Rectal smooth muscle tissue (tissue), 1 donor: ENCODE measurements around the gene CENPO.

ENCODE experiments used
- H3K27ac ChIP-seq: one replicate; pipeline ENCODE4 v1.7.0; 2013; ENCODE audit warnings: low read depth, low read length, inconsistent platforms
- H3K27me3 ChIP-seq: one replicate; pipeline ENCODE4 v1.7.0; 2013; ENCODE audit warnings: low read length; ENCODE audit not compliant: control insufficient read depth, insufficient read depth
- H3K36me3 ChIP-seq: one replicate; pipeline ENCODE4 v1.7.0; 2013; ENCODE audit warnings: low read length; ENCODE audit not compliant: control insufficient read depth, insufficient read depth
- H3K4me1 ChIP-seq: one replicate; pipeline ENCODE4 v1.7.0; 2013; ENCODE audit warnings: low read length; ENCODE audit not compliant: control insufficient read depth, insufficient read depth
- H3K4me3 ChIP-seq: one replicate; pipeline ENCODE4 v1.7.0; 2013; ENCODE audit warnings: low read length
- H3K9ac ChIP-seq: one replicate; pipeline ENCODE4 v1.7.0; 2013; ENCODE audit warnings: low read length

Gene CENPO

DNA sequence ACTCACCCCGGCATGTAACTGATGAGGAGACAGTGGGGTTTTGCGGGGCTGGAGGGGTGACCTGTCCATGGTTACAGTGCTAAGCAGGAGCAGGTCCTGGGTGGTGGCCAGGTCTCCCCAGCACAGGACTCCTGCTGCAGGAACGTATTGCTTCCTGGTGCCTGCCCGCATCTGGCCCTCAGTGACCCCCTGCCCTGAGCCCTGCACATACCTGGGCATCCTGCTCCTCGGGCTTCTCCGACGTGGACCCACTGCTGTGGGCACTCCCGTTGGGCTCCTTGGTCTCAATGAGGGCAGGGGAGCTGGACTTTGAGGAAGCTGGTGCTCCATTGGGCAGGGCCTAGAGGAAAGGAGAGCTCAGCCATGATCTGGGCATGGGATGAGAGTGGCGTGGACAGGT lies 43.5 kb downstream of the CENPO start:
- H3K4me3 ChIP-seq: no peak overlapping the region
- H3K27me3 ChIP-seq: no peaks in the 10 kb centered on the region
- no peak overlapping the region for H3K27ac ChIP-seq
- H3K9ac ChIP-seq: no peak overlapping the region
- H3K4me1 ChIP-seq: no peaks in the 10 kb centered on the region
- H3K36me3 ChIP-seq: no peaks in the 10 kb centered on the region

DNA sequence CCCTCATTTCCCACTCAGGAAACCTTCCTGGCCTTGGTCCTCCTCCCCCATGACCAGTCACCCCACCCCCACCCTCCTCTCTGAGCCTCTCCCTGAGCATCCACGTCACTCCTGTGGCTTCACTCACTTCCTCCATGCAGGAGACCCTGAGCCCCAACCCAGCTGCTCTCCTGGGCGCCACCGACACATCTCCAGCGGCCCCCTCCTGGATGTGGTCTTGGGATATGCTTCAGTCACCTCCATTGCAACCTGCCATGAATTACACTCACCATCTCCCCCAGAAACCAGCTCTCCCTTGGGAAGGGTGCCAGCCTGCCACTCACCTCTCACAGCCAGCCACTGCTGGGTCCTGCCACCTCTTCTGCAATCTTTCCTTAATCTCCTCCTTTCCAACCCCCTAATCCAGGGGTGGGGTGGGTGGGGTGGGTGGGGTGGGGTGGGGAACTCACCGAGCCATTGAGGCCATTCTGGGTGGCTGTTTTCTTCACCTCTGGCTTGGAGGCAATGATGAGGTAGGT lies 44.8 kb downstream of the CENPO start:
- no peak overlapping the region for H3K4me3 ChIP-seq
- no peaks in the 10 kb centered on the region for H3K27me3 ChIP-seq
- H3K4me1 ChIP-seq: no peaks in the 10 kb centered on the region
- no peak overlapping the region for H3K27ac ChIP-seq
- H3K36me3 ChIP-seq: no peaks in the 10 kb centered on the region
- no peak overlapping the region for H3K9ac ChIP-seq

DNA sequence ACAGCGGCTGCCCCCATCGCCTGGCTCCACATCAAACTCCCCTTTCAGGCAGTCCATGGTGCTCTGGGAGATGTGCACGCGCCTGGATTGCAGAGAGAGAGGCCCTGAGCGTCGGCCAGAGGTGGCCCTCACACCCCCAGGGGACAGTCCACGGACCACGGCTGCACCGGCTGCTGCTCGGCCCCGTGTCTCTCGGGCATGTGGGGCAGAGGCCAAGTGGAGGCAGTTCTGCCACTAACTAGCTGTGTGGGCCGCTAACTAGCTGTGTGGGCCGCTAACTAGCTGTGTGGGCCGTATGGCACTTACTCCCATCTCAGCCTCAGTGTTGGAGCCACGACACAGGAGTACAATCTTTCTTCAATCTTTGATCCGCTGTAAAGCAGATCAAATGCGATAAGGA lies 45.3 kb downstream of the CENPO start:
- Histone ChIP-seq H3K27me3 (no peaks in the 10 kb centered on the region), H3K36me3 (no peaks in the 10 kb centered on the region), H3K9ac (no peak overlapping the region), H3K4me3 (no peak overlapping the region), H3K27ac (no peak overlapping the region), H3K4me1 (no peaks in the 10 kb centered on the region)

DNA sequence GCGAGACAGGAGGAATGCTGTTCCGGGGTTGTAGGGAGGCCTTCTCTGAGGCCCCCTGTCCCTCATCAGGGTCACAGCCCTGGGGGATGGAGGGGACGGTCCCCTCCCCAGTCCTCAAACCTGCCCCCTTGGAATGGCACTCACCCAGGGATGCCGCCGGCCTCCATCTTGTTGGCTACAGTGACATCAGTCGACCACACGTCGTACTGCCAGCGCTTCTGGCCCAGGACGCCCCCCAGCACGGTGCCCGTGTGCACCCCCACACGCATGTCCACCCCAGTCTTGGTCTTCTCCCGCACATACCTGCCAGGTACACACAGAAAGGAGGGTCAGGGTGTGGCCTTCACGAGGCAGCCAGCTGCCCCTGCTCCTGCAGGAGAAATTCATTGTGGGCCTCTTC lies 46.5 kb downstream of the CENPO start:
- no peaks in the 10 kb centered on the region for H3K27me3 ChIP-seq
- H3K4me3 ChIP-seq: no peak overlapping the region
- H3K27ac ChIP-seq: no peak overlapping the region
- no peaks in the 10 kb centered on the region for H3K36me3 ChIP-seq
- H3K9ac ChIP-seq: no peak overlapping the region
- no peaks in the 10 kb centered on the region for H3K4me1 ChIP-seq

DNA sequence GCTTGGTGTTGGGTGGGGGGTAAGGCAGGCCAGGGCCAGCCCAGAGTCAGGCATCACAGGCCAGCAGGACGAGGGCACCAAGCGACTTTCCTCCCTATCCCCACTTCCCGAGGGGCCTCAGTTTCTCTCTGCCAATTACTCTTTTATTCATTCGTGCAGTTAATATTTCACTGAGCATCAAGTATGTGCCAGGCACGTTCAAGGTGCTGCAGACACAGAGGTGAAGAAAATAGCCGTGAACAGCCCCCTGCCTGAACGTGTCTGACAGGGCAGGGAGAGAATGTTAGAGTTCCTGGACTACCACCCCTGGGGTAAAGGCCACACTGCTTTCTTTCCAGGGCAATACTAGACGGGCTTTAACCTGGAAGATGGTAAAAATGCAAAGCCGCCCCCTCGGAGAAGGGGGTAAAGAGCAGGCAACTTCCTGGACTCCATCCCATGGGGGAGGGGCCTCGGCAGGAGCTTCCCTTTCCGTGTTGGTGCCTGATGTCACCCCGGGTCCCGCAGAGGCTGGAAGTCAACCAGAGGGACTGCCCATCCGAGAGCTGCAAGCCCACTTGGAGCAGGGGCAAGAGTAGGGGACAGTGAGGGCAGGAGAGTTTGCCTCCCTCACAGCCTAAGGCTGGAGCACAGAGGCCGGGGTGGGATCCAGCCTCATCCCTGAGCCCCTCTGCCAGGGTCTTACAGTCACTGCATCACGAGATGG lies 47.1 kb downstream of the CENPO start:
- Histone ChIP-seq H3K9ac (no peak overlapping the region), H3K36me3 (no peaks in the 10 kb centered on the region)

DNA sequence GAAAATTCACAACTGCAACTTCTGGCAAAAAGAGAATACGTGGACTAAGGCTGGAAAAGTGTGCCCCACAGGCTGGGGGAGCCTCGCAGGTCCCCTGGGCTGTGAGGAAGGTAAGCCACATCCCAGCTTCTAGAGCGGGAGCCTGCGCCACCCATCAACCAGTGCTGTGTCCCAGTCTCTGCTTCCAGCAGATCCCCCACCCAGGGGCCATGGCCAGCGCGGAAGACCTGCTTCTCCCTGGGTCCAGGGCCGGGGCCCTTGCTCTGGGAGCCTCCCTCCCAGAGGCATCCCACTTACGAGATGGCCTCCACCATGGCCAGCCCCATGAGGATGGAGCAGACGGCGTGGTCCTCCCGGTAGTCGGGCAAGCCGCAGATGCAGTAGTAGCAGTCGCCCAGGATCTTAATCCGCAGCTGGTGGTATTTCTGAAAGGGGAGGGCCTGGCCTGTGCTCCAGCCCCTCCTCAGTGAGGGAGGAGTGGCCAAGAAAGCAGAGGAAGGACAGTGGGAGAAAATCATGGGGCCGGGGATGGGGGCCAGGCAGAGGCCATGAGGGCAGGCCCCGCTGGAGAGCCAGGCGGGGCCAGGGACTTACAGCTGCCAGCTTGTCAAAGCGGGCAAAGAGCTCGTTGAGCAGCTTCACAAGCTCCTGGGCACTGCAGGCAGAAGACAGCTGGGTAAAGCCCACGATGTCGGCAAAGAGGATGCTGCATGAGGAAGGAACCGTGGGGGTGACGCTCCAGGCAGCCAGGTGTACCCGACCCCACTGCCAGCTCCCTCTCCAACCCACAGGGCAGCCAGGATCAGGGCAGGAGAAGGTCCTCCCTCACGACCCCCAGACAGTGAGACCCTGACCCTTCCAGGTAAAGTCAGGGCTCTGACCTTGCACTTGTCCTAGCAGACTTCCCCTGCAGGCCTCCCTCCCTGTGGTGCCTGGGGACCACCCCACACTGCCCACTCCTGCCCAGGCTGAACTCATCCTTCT lies 48.0 kb downstream of the CENPO start:
- Histone ChIP-seq H3K4me3 (no peak overlapping the region), H3K9ac (no peak overlapping the region), H3K27ac (no peak overlapping the region), H3K4me1 (no peaks in the 10 kb centered on the region), H3K27me3 (no peaks in the 10 kb centered on the region), H3K36me3 (no peaks in the 10 kb centered on the region)

More for the DNA sequence above, 47.1 kb downstream of the CENPO start:
- Histone ChIP-seq H3K4me1 (no peaks in the 10 kb centered on the region), H3K27ac (no peak overlapping the region), H3K27me3 (no peaks in the 10 kb centered on the region), H3K4me3 (no peak overlapping the region)

DNA sequence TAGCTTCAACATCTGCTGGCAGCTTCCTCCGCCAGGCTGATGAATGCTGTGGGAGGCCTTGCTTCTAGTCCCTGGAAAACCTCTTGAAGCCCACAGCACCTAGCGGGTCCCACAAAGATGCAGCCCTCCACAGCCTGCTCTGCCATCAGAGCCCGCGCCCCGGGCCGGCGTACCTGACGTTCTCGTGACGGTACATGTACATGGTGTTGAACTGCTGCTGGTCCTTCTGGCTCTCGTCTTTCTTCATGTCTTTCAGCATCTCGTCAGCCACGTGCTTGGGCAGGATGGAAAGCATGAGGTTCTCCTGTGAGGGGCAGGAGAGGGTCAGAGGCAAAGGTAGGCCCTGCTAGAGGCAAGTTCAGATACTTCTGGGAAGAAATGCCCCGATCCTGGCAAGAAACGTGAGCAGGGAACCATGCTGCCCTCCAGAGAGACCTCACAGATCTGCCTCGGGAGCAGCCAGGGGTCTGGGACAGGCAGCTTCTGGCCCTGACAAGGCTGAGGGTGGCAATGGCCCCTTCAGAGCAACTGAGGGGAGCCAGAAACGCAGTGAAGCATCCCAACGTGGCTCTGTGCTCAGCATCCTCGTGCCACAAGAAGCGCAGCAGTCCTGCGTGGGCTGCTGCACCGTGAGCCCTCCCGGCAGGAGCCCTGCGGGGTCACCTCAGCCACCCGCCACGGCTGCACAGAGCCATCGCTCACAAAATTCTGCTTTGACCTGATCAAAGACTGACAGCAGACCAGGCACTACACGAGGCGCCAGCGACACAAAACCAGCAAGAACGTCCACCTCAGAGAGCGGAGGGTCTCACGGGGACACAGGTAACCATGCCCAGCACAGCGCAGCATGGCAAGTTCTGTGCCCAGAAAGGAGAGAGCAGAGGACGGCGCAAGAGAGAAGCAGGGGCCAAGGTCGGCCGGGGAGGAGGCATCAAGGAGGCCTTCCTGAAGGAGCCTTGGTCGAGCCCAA lies 49.1 kb downstream of the CENPO start:
- Histone ChIP-seq H3K27me3 (no peaks in the 10 kb centered on the region), H3K4me3 (no peak overlapping the region), H3K9ac (no peak overlapping the region), H3K36me3 (no peaks in the 10 kb centered on the region), H3K27ac (no peak overlapping the region), H3K4me1 (no peaks in the 10 kb centered on the region)

DNA sequence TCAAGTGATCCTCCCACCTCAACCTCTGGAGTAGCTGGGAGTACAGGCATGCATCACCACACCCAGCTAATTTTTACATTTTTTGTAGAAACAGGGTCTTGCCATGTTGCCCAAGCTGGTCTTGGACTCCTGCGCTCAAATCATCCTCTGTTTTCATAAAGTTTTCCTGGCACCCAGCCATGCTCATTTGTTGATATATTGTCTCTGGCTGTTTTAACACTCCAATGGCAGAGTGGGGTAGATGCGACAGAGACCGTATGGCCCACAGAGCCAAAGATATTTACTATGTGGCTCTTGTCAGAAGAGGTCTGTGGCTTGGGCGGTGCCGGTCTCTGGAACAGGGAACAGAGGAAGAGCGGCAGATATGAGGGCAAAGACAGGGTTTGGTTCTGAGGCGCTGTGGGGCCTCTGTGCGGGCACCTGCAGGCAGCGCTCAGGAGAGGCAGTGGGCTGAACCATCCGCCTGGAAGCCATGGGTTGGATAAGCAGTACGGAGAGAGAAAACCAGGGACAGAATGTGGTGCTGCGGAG lies 50.2 kb downstream of the CENPO start:
- no peaks in the 10 kb centered on the region for H3K4me1 ChIP-seq
- H3K36me3 ChIP-seq: no peaks in the 10 kb centered on the region
- H3K9ac ChIP-seq: no peak overlapping the region
- H3K27me3 ChIP-seq: no peaks in the 10 kb centered on the region
- H3K27ac ChIP-seq: no peak overlapping the region
- H3K4me3 ChIP-seq: no peak overlapping the region

DNA sequence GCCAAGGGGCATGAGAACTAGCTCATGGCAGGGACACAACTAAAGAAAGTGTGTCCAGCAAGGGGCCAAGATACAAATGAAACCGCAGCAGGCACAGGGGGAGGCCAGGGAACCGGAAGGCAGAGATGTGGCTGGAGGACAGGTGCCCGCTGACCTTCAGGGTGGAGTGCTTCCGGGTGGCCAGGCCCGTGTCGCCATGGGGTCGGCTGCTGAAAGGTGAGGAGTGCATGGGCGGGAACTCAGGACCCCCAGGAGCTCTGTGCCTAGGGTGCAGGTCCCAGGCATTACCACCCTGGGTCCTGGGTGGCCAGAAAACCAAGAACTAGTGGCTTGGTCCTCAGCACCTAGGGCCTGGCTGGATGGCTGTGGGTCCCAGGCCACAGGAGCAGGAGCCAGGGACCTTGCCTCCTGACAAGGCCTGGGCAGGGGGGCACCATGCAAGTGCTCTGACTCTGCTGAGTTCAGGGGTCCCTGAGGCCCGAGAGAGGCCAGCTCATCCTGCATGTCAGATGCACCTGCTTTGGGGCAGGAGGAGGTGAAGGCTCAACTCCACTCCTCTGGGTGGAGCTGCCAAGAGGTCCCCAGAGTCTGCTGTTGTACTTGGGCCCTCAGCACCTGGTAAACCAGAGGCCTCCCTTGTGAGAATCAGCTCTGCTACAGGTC lies 50.9 kb downstream of the CENPO start:
- H3K27me3 ChIP-seq: no peaks in the 10 kb centered on the region
- H3K27ac ChIP-seq: no peak overlapping the region
- H3K36me3 ChIP-seq: no peaks in the 10 kb centered on the region
- no peak overlapping the region for H3K9ac ChIP-seq
- H3K4me3 ChIP-seq: no peak overlapping the region
- no peaks in the 10 kb centered on the region for H3K4me1 ChIP-seq

DNA sequence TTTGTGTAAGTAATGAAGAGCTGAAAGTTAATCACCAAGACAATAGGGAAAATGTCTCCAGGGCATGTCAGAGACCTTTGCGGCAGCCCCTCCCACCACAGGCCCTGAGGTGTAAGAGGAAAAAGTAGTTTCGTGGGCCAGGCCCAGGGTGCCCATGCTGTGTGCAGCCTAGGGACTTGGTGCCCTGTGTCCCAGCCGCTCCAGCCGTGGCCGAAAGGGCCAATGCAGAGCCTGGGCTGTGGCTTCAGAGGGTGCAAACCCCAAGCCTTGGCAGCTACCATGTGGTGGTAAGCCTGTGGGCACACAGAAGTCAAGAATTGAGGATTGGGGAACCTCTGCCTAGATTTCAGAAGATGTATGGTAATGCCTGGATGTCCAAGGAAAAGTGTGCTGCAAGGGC lies 52.5 kb downstream of the CENPO start:
- Histone ChIP-seq H3K9ac (no peak overlapping the region), H3K27ac (no peak overlapping the region), H3K4me1 (no peaks in the 10 kb centered on the region), H3K36me3 (no peaks in the 10 kb centered on the region), H3K4me3 (no peak overlapping the region), H3K27me3 (no peaks in the 10 kb centered on the region)

DNA sequence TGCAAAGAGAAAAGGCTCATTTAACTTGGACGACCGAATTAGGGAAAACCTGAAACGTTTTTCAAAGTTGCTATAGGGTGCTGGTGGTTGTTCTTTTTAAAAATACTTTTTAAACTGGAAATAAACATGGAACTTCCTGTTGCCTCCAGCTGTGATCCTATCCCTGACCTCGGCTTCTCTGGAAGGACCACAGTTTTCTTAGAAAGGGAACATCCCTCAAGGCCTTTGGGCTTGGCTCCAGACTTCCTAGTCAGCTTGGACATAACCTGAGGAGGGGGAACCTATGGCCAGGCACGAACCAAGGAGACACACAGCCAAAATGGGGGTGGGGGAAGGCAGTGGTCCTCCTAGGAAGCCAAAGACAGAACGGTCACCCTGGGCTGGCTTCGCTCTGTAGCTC lies 57.7 kb downstream of the CENPO start:
- Histone ChIP-seq H3K27me3 (no peaks in the 10 kb centered on the region), H3K4me3 (no peak overlapping the region), H3K27ac (no peak overlapping the region), H3K4me1 (no peaks in the 10 kb centered on the region), H3K9ac (no peak overlapping the region), H3K36me3 (no peaks in the 10 kb centered on the region)
